Tibial nerve (tissue), 4 donors: ENCODE measurements around the gene GALM. TPM values are rescaled to one million over a fixed set of nuclear protein-coding genes. Genes with fewer than 3 reads are reported as not detected.
A peak's percentile ranks its signal among the peaks of the same experiment; 100 is the strongest.
"Not testable (repeated sequence)": the region's sequence is repeated elsewhere in the genome, so short reads cannot be mapped to it uniquely, and the experiment has no call there.

Source experiments
- DNase-seq, 2 donors: peaks; one replicate each; pipeline ENCODE4 v3.0.0-alpha.2; 2019; ENCODE audit warnings: low spot score in 2 of 2
- H3K27ac ChIP-seq, 4 donors: fragments of 200-600 bp; sonication (generic) in 3 of 4; one replicate each; pipeline ENCODE4 v1.5.1; 2017 to 2019; ENCODE audit warnings: mild to moderate bottlenecking in 1 of 4
- H3K27me3 ChIP-seq, 2 donors: fragments of 200-600 bp; sonication (generic) in 1 of 2; one replicate each; pipeline versions ENCODE4 v1.5.1 to v1.6.0; 2017 to 2019
- H3K36me3 ChIP-seq, 3 donors: fragments of 200-600 bp; sonication (generic); one replicate each; pipeline ENCODE4 v1.5.1; 2018 to 2019
- H3K4me1 ChIP-seq, 4 donors: fragments of 200-600 bp; sonication (generic) in 3 of 4; one replicate each; pipeline ENCODE4 v1.5.1; 2017 to 2019
- H3K4me3 ChIP-seq, 4 donors: fragments of 200-600 bp; sonication (generic) in 3 of 4; one replicate each; pipeline ENCODE4 v1.5.1; 2017 to 2019; ENCODE audit warnings: mild to moderate bottlenecking in 1 of 4, moderate library complexity in 1 of 4
- H3K9me3 ChIP-seq, 4 donors: fragments of 200-600 bp; sonication (generic) in 3 of 4; one replicate each; pipeline ENCODE4 v1.5.1; 2017 to 2019
- CTCF ChIP-seq, 5 experiments: fragments of 200-600 bp in 3 of 5; fragments of 450-650 bp in 2 of 5; sonication (generic) in 3 of 5; IDR thresholded peaks; one replicate each; pipeline ENCODE4 v1.5.1; 2016 to 2019; ENCODE audit warnings: antibody characterized with exemption in 5 of 5, mild to moderate bottlenecking in 3 of 5, moderate library complexity in 2 of 5
- EP300 ChIP-seq, 2 donors: sonication (generic); formaldehyde crosslinking; IDR thresholded peaks; one replicate each; pipeline ENCODE4 v1.6.1; 2017; ENCODE audit warnings: antibody characterized with exemption in 2 of 2, mild to moderate bottlenecking in 1 of 2
- POLR2A ChIP-seq, 2 donors: fragments of 450-650 bp; IDR thresholded peaks; one replicate each; pipeline ENCODE4 v1.6.1; 2017; ENCODE audit warnings: antibody characterized with exemption in 2 of 2, mild to moderate bottlenecking in 2 of 2, moderate library complexity in 2 of 2
- WGBS, 2 donors: methylation state at CpG; one replicate each; pipeline ENCODE4 v1.1.5; 2018; 5-methylcytosine and 5-hydroxymethylcytosine counted together
- total RNA-seq, 4 donors: library from RNA; depleted of rRNA; stranded (reverse); fragments of >200 nt; gene quantifications; one replicate each; pipeline ENCODE4 v1.1.0, GENCODE V29; 2016

GALM gene
- total RNA-seq, 4 donors from 2014 or later: 20.7 to 57.9 (median 34.2) TPM

- TF ChIP-seq POLR2A (IDR thresholded peaks at IDR 0.05): no peak
- TF ChIP-seq CTCF (IDR thresholded peaks at IDR 0.05): no peak
- TF ChIP-seq EP300 (IDR thresholded peaks at IDR 0.05): no peak
- Histone ChIP-seq H3K27me3 (no peaks in the 10 kb centered on the region), H3K27ac (peak overlapping the region in 1 of 4 donors; percentile 31), H3K4me3 (no peak overlapping the region), H3K4me1 (no peaks in the 10 kb centered on the region), H3K9me3 (peaks cover 0 to 10% (median 0%) of the 10 kb centered on the region in 4 donors), H3K36me3 (no peaks in the 10 kb centered on the region)
- no peak for DNase-seq
- 94 to 96% methylated on average over 34 to 44 of the region's 45 CpGs for WGBS, 2 donors
Measured at GRCh38 chr2:38643021-38643671, 22.8 kb upstream of the GALM start.

GRCh38 chr2:38643683-38644511, 22.0 kb upstream of the GALM start:
- whole genome bisulfite sequencing, 2 donors: 89 to 94% methylated on average over 16 of the region's 16 CpGs
- H3K9me3 ChIP-seq, H3K4me3 ChIP-seq, H3K36me3 ChIP-seq, DNase-seq, H3K4me1 ChIP-seq, H3K27me3 ChIP-seq: not testable (repeated sequence)
- H3K27ac ChIP-seq: peak overlapping the region in 1 of 4 donors; percentile 31

- TF ChIP-seq CTCF (IDR thresholded peaks at IDR 0.05) (no peak), EP300 (IDR thresholded peaks at IDR 0.05) (no peak), POLR2A (IDR thresholded peaks at IDR 0.05) (no peak)
- Histone ChIP-seq H3K4me1 (no peaks in the 10 kb centered on the region), H3K27ac (no peak overlapping the region), H3K36me3 (no peaks in the 10 kb centered on the region), H3K4me3 (no peak overlapping the region), H3K27me3 (no peaks in the 10 kb centered on the region), H3K9me3 (peaks cover 0 to 4% (median 0%) of the 10 kb centered on the region in 4 donors)
- DNase-seq: no peak
- WGBS, 2 donors: 89% methylated on average over 7 of the region's 7 CpGs
Measured at GRCh38 chr2:38648107-38648761, 17.7 kb upstream of the GALM start.

GRCh38 chr2:38649176-38649728, 16.7 kb upstream of the GALM start:
- TF ChIP-seq EP300 (IDR thresholded peaks at IDR 0.05): no peak
- TF ChIP-seq POLR2A (IDR thresholded peaks at IDR 0.05): no peak
- DNase-seq: no peak
- H3K36me3 ChIP-seq: no peaks in the 10 kb centered on the region
- H3K4me3 ChIP-seq: no peak overlapping the region
- no peak overlapping the region for H3K27ac ChIP-seq
- no peaks in the 10 kb centered on the region for H3K9me3 ChIP-seq
- WGBS, 2 donors: 90 to 93% methylated on average over 12 of the region's 12 CpGs
- no peaks in the 10 kb centered on the region for H3K27me3 ChIP-seq
- H3K4me1 ChIP-seq: peaks cover 0 to 4% (median 0%) of the 10 kb centered on the region in 4 donors

GRCh38 chr2:38650012-38650411, 15.9 kb upstream of the GALM start:
- Histone ChIP-seq H3K27me3 (no peaks in the 10 kb centered on the region), H3K9me3 (no peaks in the 10 kb centered on the region), H3K27ac (no peak overlapping the region), H3K36me3 (no peaks in the 10 kb centered on the region), H3K4me1 (peaks cover 0 to 4% (median 0%) of the 10 kb centered on the region in 4 donors), H3K4me3 (no peak overlapping the region)
- no peak for TF ChIP-seq EP300 (IDR thresholded peaks at IDR 0.05)
- TF ChIP-seq CTCF (IDR thresholded peaks at IDR 0.05): no peak
- TF ChIP-seq POLR2A (IDR thresholded peaks at IDR 0.05): no peak
- DNase-seq: no peak
- WGBS, 2 donors: 90 to 92% methylated on average over 6 of the region's 6 CpGs
